HG03039 (cell line): Measurements from ENCODE around the gene MAPK13.

ENCODE experiments used
- ATAC-seq: cut with Tn5 transposase; IDR thresholded peaks from one replicate; pipeline ENCODE4 v1.9.1; 2021; ENCODE audit warnings: mild to moderate bottlenecking, moderate library complexity; ENCODE audit not compliant: unreplicated experiment

The MAPK13 gene

DNA sequence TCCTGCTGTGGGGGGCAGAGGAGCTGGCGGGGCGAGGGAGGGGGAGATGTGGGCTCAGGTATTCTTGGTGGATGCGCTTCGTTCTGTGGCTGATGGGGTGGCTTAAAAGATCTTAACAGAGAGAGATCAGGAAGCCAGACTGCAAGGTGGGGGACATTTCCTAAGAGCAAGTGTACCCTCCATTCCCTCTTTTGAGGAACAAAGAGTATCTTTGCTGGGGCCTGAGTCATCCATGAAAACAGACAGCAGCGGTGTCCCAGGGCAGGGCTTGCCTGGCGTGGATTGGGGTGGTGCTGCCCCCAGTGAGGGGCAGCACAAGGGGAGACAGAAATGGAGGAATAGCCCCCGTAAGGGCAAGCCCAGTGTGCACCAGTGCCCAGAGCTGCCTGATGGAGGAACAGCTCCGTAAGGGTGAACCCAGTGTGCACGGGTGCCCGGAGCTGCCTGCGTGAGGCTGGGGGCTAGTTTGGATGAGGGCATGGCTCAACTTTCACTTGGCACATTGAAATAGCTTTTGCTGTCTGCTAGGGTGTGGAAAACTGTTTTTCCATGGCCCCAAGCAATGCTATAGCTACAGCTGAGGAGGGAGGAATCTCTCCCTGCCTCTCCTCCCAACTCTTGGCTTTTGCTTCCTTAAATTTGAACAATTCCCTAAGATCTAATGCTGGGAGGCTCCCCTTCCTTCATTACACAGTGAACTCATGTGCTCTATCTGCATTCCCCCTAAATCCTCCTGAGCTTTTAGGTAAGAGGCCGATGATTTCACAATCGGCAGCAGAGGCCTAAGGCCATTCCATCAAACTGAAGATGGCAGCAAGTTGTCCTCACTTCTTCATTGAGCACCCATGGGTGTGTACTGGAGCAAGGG is 12.9 kb downstream of the MAPK13 start:
- no peak for ATAC-seq

DNA sequence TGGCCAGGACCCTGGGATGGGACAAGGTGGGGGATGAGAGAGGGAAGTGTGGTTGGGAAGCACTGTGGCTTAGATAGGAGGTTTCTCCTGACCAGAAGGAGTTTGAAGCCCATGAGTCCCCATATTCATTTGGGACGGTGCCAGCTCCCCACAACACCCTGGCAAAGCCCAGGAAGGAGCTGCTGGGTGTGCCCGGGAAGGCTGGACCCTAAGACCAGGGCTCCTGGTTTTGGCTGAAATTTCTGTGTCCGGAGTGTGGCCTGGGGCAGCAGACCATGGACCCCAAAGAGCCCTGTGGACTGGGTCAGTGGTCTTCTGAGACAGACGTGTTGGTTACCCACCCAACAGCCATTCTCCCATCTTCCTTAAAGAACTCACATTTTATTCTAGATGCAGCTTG is 15.2 kb downstream of the MAPK13 start:
- ATAC-seq, result no peak

DNA sequence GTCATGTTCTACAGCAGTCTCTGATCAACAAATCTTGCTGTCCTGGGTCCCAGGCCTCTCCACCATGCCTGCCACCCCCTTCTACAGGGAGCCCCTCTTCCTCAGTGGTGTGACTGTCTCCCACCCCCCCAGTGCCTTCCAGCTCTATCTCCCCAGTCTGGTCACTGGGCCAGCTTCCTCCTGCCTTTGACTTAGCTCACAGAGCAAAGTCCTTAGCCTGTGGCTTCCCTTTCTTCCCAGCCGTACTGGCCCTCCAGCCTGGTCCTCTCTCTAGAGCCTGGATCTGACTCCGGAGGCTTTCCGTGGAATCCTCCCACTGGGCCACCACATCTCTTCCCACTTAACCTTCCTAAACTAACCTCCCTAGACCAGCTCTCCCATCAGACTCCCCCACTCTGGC is 17.0 kb downstream of the MAPK13 start:
- ATAC-seq, result no peak

DNA sequence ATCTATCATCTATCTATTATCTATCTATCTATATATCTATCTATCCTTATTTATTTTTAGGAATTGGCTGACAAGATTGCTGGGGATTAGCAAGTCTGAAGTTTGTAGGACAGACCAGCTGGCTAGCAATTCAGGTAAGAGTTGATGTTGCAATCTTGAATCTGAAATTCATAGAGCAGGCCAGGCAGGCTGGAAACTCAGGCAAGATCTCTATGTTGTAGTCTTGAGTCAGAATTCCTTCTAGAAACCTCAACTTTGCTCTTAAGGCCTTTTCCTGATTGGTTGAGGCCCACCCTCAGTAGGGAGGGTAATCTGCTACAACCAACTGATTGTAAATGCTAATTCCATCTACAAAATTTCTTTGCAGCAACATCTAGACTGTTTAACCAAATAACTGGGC is 19.2 kb downstream of the MAPK13 start:
- ATAC-seq, result no peak

DNA sequence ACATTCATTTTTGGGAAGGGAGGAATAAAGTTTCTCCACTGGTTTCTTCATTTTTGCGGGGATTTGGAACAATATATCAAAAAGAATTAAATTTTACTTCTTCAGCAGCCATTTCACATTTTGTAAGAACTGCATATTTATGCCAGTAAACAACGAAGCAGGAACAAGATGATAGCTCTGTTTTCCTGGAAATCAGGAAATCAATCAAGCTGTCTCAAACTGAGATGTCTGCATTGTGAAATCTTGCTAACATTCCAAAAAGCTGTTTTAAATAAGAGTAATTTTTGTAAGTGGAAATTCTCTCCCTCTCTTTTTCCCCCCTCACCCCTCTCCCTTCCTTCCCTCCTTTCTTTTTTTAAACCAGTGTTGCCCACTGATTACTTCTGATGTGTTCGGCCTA is 20.0 kb downstream of the MAPK13 start:
- ATAC-seq, result no peak

DNA sequence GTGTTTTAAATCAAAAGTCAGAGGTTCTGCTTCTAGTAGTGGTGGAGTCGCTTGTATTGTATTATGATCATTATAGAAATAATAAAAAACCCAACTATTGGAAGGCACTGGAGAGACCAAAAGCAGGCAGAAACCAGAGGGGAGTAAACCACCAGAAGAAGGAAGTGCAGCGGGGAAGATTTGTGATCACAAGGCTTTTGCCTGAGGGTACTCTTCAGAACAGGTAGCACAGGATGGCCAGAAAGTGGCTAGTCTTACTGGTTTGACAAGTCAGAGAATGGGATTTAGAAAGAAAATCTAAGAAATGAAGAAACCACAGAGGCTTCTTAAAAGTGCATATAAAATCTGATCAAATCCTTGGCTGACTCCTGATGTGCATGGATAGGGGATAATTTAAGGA is 24.0 kb downstream of the MAPK13 start:
- ATAC-seq, result no peak

DNA sequence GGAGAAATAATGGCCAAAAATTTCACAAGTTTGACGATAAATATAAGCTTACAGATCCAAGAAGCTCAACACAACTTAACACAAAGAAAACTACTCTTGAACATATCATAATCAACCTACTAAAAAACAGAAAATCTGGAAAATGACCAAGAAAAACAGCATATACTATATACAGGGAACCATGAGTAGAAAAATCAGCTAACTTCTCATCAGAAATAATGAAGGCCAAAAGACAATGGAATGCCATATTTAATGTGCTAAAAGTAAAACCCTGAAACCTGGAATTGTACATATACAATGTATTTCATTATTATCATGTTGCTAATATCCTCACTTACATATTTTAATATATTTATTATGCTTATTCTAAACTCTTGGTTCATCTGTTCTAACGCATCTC is 25.3 kb downstream of the MAPK13 start:
- no peak for ATAC-seq

DNA sequence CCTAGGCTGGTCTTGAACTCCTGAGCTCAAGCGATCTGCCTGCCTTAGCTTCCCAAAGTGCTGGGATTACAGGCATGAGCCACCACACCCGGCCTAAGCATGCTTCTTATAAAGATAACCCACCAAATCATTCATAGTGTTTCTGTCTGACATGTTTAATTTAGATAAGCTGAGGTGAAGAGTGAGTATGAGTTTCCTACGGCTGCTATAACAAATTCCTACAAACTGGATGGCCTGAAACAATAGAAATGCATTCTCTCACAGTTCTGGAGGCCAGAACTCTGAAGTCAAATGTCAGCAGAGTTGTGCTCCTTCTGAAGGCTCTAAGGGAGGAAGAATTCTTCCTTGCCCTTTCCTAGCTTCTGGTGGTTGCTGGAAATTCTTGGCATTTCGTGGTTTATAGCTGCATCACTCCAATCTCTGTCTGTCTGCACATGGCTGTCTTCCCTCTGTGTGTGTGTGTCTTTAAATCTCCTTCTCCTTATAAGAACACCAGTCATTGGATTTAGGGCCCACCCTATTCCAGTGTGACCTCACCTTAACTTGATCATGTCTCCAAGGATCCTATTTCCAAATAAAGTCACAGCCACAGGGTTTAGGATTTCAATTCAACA is 29.9 kb downstream of the MAPK13 start:
- ATAC-seq, result no peak

DNA sequence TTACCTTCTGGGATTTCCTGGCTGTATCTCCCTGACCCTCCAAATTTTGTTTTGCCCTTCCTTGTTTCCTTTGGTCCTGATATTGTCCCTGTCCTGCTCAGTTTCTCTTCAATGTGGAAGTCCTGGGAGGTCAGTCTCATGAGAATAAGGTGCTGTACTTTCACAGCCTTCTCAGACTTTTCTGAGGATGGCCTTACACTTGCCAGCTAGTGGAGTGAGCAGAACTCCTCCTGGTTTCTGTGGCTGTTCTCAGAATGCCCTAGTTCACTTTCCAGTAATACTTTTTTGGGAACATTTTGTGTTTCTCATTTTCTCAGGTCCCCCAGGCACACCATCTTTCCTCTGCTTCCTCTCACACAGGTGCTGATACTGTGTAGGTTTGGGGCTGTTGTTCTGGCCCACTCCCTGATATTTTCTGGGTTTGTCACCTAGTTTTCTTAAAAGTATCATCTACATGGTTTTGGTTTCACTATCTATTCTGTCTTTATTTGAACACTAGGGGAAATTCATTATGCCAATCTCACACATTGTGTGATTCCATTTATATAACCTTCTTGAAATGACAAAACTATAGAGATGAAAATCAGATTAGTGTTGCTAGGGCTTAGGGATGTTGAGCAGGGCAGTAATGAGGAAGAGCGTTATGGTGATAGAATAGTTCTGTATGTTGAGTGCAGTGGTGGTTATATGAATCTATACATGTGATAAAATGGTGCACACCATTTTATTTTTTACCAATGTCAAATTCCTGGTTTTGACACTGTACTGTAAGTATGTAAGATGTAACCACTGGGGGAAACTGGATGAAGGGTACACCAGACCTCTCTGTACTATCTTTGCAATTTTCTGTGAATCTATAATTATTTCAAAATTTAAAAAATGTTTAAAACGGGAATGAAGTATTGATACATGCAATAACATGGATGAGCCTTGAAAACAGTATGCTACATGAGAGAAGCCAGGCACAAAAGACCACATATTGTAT is 39.0 kb downstream of the MAPK13 start:
- no peak for ATAC-seq

DNA sequence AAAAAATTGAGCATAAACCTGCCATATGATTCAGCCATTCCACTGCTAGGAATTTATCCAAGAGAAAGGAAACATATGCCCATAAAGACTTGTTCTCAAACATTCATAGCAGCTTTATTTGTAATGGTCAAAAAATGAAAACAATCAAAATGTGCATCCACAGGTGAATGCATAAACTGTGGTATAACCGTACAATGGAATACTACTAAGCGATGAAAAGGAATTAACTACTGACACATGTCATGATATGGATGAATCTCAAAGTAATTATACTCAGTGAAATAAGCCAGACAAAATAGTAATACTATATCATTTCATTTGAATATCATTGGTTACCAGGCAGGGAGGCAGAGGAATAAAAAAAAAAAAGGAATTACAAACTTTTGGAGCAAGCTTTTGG is 40.4 kb downstream of the MAPK13 start:
- ATAC-seq, result no peak

DNA sequence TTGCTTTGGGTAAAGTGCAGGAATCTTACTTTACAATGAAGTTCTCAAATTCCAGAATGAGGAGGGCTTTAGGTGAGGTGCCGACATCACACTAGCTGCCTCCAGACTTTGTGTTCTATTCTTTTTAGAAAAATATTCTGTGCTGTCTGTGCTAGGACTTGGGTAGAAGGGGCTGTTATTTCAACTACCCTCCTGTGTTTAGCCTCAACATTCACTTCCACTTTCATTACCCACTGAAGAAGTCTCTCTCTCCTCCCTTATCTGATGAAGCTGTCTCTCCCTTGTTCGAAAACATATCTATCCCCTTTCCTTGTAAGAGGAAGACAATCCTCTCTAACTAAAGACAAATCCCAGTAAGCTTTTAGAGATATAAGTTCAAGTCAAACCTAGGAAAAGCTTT is 41.3 kb downstream of the MAPK13 start:
- ATAC-seq, result no peak

DNA sequence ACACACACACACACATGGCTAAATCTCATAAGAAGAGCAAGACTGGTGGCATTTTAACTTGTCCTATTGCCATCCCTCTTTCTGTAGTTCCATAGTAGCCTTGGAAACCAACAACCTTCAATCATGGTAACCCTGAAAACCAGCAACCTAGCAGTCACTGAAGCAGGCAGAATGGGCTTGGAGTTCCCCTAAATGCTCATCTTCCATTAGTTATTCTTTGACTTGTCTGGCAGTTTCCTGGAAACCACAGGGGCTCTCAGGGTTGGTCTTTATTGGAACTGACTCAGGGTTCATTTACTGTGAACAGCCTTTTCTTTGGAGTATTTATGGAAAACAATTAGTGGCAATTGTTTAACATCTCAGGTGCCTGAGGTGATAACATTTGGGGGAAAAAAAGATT is 46.9 kb downstream of the MAPK13 start:
- no peak for ATAC-seq

DNA sequence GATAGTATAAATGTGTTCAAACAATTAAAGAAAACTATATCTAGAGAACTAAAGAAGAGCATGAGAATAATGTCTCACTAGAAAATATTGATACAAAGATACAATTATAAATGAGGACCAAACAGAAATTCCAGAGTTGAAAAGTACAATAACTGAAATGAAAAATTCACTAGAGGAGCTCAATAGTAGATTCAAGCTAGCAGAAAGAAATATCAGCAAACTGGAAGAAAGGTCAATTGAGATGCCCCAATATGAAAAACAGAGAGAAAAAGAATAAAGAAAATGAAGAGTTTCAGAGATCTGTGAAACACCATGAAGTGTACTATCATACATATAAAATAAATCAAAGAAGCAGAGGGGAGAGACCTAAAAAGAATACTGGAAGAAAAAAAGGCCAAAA is 48.2 kb downstream of the MAPK13 start:
- no peak for ATAC-seq

DNA sequence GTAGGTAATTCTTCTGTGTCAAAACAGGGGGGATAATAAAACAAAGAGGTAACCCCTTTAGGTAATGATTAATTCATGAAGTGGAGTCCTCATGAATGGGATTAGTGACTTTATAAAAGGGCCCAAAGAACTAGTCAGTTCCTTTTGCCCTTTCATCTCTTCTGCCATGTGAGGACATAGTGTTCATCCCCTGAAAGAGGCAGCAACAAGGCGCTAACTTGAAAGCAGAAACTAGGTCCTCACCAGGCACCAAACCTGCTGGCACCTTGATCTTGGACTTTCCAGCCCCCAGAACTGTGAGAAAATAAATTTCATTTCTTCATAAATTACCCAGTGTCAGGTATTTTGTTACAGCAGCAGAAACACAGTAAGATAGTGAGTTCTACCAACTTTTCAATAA is 49.8 kb downstream of the MAPK13 start:
- ATAC-seq, result no peak

DNA sequence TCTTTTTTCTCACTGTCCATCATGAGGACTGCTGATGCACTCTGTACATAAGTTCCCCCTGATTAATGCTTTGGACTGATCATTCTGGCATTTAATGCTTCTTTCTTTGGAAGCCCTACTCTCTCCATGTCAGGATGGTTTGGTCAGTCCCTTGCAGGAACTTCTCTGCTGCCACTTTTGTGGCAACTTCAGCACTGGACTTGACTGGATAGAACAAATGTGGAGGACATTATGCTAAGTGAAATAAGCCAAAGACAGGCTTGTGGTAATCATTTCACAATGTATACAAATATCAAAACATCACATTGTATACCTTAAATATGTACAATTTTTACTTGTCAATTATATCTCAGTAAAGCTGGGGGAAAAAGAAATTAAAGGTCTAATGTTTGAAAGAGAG is 54.0 kb downstream of the MAPK13 start:
- no peak for ATAC-seq

DNA sequence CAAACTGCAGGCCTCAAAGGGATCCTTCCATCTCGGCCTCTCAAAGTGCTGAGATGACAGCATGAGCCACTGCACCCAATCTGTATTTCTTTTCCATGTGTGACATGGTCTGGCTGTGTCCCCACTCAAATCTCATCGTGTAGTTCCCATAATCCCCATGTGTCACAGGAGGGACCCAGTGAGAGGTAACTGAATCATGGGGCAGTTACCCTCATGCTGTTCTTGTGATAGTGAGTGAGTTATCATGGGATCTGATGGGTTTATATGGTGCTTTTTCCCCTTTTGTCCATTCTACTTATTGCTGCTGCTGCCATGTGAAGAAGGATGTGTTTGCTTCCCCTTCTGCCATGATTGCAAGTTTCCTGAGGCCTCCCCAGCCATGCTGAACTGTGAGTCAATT is 55.9 kb downstream of the MAPK13 start:
- no peak for ATAC-seq

DNA sequence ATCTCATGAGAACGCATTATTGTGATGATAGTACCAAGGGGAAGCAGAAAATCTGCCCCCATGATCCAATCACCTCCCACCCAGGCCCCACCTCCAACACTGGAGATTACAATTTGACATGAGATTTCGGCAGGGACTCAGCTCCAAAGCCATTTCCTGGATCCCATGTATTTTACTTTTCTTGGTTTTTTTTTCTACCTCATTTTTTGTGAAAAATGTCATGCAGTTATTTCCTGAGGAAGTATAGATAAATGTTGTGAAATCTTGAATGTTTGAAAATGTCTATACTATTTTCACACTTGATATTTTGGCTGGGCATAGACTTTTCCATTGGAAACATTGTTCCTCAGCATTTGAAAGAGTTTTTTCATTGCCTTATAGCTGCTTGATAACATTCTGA is 57.1 kb downstream of the MAPK13 start:
- no peak for ATAC-seq
